HG03196 (cell line): Measurements from ENCODE around the gene MYOG.

ENCODE experiments used
- ATAC-seq: cut with Tn5 transposase; IDR thresholded peaks from one replicate; pipeline ENCODE4 v1.9.1; 2021; ENCODE audit not compliant: unreplicated experiment

The MYOG gene

DNA sequence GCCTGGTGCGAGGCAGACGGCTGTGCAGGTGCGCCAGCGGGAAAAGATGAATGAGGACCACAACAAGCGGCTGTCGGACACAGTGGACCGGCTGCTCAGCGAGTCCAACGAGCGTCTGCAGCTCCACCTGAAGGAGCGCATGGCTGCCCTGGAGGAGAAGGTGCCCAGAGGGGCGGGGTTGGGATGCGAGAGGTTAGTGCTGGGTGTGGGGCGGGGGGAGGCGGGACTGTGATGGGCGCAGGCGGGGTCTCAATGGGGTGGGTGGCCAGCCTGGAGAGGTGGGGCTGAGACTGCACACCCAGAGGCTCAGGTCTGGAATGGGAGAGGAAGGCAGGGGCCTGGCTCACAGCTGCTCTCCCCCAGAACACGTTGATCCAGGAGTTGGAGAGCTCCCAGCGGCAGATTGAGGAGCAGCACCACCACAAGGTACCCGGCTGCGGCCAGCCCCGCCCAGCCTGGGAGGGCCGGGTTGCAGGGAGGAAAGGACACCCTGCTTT is 37.2 kb downstream of the MYOG start:
- ATAC-seq: no peak

DNA sequence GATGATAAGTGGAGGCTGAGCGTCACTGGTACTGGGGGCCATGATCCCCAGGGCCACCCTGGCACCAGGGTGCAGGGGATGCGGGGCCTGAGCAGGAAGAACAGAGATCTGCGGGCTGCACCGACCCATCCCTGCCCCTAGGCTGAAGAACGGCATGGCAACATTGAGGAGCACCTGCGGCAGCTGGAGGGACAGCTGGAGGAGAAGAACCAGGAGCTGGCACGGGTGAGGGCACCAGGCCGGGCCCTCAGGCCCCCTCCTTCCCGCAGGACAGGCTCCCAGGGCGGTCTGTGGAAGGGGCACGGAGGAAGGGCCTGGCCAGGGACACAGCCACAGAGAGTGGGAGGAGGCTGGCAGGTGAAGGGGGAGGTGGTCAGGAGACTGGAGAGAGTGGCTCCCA is 37.7 kb downstream of the MYOG start:
- ATAC-seq: no peak

DNA sequence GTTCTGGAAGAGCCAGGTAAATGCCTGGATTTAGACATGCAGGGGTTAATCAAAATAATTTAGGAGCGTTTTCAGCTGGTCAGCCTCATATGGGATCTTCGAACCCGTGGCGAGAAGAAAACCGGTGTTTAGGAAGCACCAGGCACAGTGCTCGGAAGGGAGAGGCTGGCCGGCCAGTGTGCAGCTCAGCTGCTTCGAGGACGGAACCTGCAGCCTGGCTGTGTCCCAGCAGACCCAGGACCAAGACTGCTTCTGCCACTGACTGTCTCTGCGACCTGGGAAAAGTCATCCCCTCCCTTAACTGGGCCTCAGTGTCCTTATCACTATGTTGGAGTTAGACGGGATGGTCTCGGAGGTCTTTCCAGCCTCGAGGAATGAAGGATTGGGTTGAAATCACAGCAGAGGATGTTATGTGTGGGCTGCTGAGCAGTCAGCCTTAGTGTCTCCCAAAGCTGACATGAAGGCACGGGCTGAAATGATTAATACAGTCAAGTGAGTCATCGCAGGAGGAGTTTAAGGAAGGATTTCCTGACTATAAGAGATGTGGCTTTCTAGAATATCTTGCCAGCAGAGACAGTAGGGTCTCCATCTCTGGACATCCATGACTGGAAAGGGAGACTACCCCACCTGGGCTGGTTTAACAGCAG is 38.7 kb downstream of the MYOG start:
- ATAC-seq: no peak

DNA sequence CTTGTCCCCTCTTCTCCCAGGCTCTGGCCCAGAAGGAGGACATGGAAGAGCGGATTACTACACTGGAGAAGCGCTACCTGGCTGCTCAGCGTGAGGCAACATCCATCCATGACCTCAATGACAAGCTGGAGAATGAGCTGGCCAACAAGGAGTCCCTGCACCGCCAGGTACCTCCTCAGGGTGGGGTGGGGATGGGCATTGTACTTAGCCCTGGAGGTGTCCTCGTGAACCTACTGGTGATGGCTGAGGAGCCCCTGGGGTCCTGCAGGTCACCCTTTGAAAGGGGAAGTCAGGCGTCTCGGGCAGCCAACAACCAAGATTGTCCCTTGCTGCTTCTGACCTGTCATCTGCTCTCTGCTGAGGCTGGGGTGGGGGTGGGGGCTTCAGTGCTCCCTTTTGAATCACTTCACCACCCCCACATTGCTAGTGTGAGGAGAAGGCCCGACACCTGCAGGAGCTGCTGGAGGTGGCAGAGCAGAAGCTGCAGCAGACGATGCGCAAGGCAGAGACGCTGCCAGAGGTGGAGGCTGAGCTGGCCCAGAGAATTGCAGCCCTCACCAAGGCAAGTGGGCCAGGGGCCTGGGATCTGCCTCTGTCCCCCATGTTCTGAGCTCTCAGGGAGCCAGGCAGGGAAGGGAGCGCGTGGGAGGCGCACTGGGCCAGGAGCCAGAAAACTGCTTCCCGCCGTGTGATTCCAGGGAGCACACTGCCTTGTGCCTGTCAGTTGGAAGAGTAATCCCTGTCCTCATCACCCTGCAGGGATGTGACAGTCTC is 39.8 kb downstream of the MYOG start:
- no peak for ATAC-seq

DNA sequence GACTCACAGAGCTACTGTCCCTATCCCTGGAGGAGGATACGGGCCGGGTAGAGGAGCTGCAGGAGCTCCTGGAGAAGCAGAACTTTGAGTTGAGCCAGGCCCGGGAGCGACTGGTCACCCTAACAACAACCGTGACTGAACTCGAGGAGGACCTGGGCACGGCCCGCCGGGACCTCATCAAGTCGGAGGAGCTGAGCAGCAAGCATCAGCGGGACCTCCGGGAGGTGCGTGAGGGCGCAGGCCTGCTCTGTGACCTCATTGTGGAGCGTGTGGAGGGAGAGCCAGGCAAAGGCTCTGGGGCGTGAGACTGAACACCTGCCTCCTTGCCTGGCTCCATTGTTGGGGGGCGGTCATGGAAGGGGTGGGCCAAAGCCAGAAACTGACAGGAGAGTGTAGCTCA is 40.5 kb downstream of the MYOG start:
- ATAC-seq: no peak

DNA sequence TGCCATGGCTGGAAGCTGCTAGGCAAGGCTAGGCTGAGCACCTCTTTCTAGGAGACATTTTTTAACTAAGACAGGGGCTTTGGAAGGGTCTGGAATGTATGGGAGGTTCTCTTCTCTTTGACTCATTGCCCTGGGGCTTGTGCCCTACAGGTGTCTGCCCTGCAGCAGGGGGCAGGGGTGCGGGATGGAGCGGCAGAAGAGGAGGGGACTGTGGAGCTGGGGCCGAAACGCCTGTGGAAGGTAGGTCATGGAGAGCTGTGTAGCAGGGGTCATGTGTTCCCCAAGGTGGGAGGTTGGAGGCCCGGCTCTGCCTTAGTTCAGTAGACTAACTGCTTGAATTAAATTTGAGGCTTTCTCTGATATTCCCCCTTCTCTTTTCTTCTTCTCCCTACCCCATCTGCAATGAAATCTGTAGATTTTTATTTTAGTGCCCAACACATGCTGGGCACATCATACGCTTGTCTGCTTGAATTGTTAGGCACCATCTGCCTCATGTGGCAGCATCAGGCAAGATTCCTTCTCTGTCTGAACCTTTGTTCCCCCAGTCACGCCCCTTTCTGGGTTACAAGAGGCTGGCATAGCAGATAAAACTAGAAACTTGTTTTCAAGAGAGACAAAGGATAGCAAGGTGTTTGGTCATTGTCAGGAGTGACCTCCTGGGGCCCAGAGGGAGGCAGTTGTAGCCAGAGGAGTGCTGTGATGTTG is 41.1 kb downstream of the MYOG start:
- no peak for ATAC-seq

DNA sequence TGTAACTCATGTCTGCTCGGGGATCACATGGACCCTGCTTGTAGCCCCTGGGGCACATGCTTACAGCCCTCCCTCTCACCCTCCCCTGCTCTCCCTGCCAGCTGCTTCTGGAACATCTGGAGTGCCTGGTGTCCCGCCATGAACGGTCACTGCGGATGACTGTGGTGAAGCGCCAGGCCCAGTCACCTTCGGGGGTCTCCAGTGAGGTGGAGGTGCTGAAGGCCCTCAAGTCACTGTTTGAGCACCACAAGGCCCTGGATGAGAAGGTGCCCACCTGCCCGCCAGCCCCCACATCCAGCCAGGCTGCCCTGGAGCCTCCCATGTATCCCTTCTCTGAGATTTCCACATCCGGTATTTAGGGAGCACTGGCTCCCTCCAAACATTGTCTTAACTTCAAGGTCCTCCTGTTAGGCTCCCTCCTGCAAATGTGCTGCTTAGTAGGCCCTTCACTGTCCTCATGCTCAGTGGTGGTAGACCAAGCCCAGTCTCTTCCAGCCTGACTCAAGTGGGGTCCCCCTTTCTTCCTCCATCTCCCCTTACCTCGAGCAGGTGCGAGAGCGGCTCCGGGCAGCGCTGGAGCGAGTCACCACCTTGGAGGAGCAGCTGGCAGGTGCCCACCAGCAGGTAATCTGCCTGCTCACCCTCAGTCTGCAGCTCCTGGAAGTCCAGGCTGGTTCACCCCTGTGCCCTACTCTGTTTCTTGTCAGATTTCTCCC is 41.8 kb downstream of the MYOG start:
- ATAC-seq: no peak

DNA sequence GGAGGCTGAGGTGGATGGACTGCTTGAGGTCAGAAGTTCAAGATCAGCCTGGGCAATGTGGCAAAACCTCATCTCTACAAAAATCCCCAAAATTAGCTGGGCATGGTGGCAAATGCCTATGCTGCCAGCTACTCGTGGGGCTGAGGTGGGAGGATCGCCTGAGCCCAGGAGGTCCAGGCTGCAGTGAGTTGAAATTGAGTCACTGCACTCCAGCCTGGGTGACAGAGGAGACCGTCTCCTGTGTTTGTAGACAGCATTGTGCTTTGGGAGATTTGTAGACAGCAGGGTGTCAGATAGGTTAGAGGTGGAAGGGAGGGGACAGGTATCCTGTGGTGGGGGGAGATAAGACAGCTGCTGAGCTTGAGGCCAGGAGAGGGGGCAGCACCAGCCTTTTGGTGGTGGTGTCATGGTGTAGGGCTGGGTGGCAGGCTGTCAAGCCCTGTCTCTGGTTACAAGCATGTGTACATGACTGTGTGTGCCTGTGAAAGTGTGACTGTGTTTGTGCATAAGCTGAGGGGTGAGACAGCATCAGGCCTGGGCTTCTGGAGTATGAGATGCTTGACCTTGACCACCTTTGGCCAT is 44.4 kb downstream of the MYOG start:
- no peak for ATAC-seq

DNA sequence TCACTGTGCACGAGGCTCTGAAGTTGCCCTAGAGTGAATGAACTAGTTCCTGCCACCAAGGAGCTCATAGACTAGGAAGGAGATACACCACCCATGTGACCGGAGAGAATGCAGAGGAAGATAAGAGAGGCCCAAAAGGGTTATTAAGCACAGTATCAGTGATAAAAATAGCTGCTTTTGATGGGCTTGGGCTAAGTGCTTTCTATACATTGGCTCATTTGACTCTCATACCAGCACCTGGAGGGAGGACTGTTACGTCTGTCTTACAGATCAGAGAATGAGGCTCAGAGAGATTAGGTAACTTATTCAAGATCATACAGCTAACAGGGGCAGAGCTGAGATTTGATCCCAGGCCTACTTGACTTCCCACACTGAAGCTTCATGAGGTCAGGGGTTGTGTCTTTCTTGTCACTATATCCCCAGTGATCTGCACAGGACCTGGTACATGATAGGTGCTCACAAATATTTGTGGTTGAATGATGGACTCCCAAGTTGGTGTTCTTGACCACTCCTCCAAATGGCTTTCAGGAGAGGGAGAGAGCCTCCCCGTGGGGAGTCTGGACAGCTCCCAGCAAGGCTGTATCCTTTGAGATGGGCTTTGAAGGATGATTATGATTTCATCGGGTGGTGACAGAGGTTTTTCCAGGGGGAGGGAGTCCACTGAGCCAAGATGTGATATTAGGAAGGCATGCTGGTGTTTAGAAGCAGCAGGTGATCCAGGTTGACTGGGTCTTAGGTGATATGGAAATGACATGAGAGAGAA is 45.1 kb downstream of the MYOG start:
- ATAC-seq: no peak

DNA sequence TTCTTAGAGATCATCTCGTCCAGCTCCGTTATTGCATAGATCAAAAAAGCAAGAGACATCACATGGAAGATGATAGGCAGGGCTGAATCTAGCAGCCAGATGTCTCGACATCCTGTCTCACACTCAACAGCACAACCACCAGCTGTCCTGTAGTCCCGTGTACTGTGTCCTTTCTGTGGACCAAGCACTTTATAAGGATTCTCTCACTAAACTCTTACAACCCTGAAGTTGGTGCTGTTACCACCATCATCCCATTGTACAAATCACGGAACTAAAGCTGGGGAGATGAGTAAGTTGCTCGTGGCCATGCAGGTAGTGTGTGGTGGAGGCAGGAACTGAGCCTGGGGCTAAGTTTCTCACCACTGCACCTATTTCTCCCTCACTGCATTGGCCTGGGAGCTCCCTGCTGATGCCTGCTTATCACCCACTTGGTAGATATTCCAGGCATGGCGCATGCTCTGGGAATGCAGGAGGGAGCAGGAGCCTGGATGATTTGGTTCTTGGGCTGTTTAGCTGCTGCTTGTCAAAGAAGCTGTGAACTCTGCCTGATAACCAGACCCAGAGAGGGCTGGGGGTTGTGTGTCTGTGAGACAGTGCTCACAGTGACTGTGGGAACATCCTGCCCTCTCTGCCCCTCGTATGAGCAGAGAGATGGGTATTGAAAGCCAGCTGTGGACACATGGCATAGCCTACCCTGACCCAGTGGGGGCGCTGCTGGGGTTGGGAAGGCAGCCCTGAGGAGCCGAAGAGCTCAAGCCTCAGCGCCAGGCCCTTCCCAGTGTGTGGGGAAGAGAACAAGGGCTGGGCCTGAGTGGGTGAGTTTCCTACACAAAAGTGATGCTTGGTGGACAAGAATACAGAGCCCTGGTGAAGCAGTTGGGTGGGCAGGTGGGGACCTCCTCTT is 46.0 kb downstream of the MYOG start:
- no peak for ATAC-seq

DNA sequence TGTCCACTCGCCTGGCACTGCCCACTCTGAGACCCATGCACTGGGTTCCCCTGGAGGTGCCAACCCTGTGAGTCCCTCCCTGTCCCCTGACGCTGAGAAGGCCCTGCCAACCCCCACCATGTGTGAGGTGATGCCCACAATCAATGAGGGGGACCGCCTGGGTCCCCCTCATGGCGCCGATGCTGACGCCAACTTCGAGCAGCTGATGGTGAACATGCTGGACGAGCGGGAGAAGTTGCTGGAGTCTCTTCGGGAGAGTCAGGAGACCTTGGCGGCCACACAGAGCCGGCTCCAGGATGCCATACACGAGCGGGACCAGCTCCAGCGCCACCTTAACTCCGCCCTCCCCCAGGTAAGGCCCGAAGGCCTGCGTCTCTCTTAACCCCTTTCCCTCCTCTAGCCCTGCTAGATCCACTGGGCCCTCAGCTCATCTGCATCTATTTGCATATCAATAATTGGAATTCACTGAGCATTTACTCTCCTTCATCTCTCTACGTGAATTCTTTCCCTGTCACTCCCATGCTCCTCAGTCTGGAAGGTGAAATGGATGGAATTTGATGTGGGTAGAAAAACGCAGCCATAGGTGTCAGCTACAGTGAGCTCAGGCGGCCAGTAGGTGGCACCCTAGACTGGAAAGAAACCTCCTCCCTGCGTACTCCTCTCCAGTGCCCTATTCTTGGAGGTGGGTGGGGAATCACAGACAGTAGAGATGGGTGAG is 46.8 kb downstream of the MYOG start:
- ATAC-seq: no peak

DNA sequence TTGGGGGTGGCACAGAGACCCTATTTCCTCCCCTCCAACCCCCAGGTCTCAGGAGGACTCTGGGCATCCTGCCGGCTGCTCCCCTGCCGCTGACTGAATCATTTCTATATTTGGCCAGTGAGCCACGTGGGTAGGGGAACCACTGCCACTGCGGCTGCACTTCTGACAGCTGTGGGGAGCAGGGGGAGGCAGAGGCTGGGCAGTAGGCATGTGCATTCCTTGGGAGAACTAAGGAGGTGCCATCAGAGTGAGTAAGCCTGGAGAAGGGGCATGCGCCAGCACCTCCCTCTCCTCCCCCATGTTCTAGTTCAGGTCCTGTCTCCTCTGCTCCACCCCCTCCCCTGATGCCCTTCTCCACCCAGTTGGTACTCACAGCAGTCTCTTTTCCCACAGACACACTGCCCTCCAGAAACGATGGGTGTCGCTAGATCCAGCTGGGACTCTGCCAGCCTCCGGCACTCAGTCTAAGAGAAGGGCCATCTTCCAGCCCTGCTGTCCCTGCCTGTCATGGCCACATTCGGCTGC is 47.5 kb downstream of the MYOG start:
- ATAC-seq: no peak

DNA sequence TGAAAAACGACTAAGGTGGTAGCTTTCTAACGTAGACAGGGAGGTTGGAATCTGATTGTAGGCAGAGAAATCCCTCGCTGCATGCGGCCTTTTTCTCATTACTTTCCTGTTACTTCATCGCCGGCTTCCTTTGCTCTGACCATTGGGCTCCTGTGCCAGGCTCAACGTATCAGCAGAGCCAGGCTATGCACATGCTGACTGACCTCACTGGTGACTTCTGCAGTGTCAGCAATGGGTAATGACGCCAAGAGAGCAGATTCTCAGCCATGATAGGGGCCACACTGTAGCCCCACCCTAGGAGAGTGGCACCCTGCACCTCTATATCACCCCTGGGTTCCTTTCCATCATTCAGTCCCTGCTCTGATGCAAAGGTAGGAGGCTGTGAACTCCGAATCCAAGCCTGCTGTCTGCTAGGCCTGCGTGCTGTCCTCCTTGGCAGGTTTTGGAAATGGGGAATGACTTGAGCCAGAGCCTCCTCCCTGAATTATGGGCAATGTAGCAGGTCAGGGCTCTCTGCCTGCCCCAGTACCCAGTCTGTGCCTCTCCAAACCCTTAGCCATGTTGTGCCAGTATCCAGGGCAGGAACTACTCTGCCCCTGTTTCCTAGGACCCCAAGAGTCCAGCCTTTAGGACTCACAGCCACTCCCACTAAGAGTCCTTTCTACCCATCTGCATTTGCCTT is 48.2 kb downstream of the MYOG start:
- ATAC-seq: no peak

DNA sequence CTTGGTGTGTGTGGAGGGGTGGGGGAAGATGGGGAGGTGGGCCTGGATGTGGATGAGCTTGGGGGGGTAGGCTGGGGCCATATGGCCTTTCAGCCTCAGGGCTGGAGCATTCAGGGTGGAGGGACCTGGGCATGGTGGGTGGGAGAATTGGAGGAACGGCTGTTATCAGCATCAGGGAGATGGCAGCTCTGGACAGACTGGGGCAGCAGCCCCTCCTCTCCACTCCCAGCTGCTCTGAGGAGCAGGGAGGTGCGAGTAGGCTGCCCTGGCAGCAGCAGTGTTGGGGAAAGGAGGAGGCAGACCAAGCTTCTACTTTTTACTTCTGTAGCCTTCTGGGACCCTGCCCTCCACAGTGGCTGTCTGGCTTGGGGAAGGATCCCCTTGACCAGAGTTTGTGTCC is 49.3 kb downstream of the MYOG start:
- no peak for ATAC-seq

DNA sequence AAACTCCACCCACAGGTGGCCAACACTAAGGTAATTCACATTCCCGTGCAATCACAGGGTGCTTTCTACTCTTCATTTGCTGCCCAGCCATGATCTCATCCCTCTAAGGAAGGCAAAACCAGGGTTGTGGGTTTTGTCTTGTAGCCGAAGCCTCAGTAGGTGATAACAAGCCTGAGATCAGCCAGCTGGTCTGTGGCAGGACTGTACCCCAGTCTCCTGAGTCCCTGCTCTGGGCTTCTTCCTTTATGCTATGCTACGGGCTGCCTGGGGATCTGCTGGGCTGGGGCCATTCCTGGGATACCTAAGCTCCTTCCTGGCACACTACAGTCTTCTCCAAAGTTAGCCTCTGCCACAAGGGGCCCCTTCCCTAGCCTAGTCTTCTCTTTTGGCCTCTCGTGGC is 49.7 kb downstream of the MYOG start:
- ATAC-seq: no peak

DNA sequence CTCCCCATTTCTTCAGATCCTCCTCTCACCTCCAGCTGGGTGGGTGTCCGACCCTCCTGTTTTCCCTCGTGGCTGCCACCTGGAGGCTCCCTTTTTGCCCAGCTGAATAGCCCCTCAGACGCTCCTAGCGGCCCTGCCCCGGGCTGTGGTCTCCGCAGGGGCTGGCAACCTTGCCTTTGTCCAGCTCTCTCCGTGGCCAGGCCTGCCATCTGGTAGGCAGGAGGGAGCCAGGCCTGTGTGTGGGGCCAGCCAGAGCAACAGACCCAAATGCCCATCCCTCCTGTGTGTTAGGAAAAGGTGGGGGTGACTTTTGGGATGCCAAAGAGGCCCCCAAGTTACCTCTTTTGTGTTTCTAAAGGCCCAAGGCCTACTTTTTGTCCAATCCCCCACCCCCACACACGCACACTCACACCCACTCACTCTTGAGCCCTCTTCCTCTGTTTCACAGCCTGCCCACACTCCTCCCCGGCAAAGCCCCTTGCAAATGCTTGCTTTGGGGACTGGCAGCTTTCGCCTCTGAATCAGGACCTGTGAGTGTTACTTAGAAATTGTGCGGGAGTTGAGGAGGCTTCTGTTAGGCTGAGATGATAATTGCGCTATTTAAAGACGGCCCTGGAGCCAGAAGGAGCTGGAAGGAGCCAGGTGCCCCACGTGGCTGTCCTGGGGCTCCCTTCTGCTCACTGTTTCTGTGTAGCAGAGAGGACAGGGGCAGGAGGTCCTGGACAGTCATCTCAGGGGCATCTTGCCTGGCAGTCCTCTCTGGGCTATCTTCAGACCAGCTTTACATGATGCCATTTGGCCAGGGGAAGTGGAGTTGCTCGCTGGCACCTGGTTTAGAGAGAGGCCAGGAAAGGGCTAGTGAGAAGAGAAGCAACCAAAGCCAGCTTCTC is 50.5 kb downstream of the MYOG start:
- ATAC-seq: no peak
